Stimulated activated CD4-positive, alpha-beta T cell treated with anti-CD3 and anti-CD28 coated beads, TNF-alpha, amount 100 ng/mL, for 48 hours (primary cell): ENCODE data around the gene PCED1B.
"Not testable (repeated sequence)": the region's sequence is repeated elsewhere in the genome, so short reads cannot be mapped to it uniquely, and the experiment has no call there.

Experiments
- DNase-seq, 3 donors: peaks; one replicate each; pipeline ENCODE4 v3.0.0-alpha.2; 2020; ENCODE audit warnings: low read depth in 3 of 3

The PCED1B gene

GRCh38 chr12:47206450-47207339 is 127.3 kb downstream of the PCED1B start:
- no peak for DNase-seq

GRCh38 chr12:47207340-47207717 is 127.9 kb downstream of the PCED1B start:
- DNase-seq: no peak

- no peak for DNase-seq
Measured at GRCh38 chr12:47207829-47208248, 128.4 kb downstream of the PCED1B start.

- DNase-seq: no peak
Measured at GRCh38 chr12:47209014-47209413, 129.6 kb downstream of the PCED1B start.

- no peak for DNase-seq
Measured at GRCh38 chr12:47210776-47211175, 131.4 kb downstream of the PCED1B start.

- DNase-seq: no peak
Measured at GRCh38 chr12:47212701-47213039, 133.2 kb downstream of the PCED1B start.

GRCh38 chr12:47213396-47213795 is 134.0 kb downstream of the PCED1B start:
- DNase-seq: no peak

GRCh38 chr12:47214001-47214619 is 134.7 kb downstream of the PCED1B start:
- DNase-seq: no peak

GRCh38 chr12:47214771-47215170 is 135.3 kb downstream of the PCED1B start:
- DNase-seq: peak in 1 of 3 donors; percentile 61

GRCh38 chr12:47216150-47216677 is 136.8 kb downstream of the PCED1B start:
- DNase-seq: peak in 1 of 3 donors; percentile 62

GRCh38 chr12:47217595-47217869 is 138.1 kb downstream of the PCED1B start:
- not testable (repeated sequence) for DNase-seq

GRCh38 chr12:47218191-47218654 is 138.8 kb downstream of the PCED1B start:
- no peak for DNase-seq

- no peak for DNase-seq
Measured at GRCh38 chr12:47219243-47219642, 139.8 kb downstream of the PCED1B start.

GRCh38 chr12:47221256-47222023 is 142.0 kb downstream of the PCED1B start:
- no peak for DNase-seq

- no peak for DNase-seq
Measured at GRCh38 chr12:47222520-47223030, 143.2 kb downstream of the PCED1B start.

- DNase-seq: no peak
Measured at GRCh38 chr12:47223031-47223847, 143.8 kb downstream of the PCED1B start.

GRCh38 chr12:47223848-47224213 is 144.4 kb downstream of the PCED1B start:
- no peak for DNase-seq

GRCh38 chr12:47224563-47225133 is 145.2 kb downstream of the PCED1B start:
- no peak for DNase-seq

GRCh38 chr12:47225356-47225755 is 145.9 kb downstream of the PCED1B start:
- DNase-seq: no peak

GRCh38 chr12:47226199-47226598 is 146.8 kb downstream of the PCED1B start:
- DNase-seq: no peak

GRCh38 chr12:47228802-47229201 is 149.4 kb downstream of the PCED1B start:
- no peak for DNase-seq
